Suprapubic skin (tissue), 4 donors: ENCODE measurements around the gene TSPEAR. TPM values are rescaled to one million over a fixed set of nuclear protein-coding genes. Genes with fewer than 3 reads are reported as not detected.

Experiments
- DNase-seq, 2 donors: peaks; one replicate each; pipeline ENCODE4 v3.0.0-alpha.2; 2019; ENCODE audit warnings: low spot score in 2 of 2
- H3K27ac ChIP-seq: fragments of 200-600 bp; sonication (generic); one replicate; pipeline ENCODE4 v1.5.1; 2019
- H3K27me3 ChIP-seq: fragments of 200-600 bp; sonication (generic); one replicate; pipeline ENCODE4 v1.5.1; 2019
- H3K36me3 ChIP-seq: fragments of 200-600 bp; sonication (generic); one replicate; pipeline ENCODE4 v1.5.1; 2019
- H3K4me1 ChIP-seq: fragments of 200-600 bp; sonication (generic); one replicate; pipeline ENCODE4 v1.5.1; 2019
- H3K4me3 ChIP-seq: fragments of 200-600 bp; sonication (generic); one replicate; pipeline ENCODE4 v1.5.1; 2019; ENCODE audit warnings: mild to moderate bottlenecking
- H3K9me3 ChIP-seq: fragments of 200-600 bp; sonication (generic); one replicate; pipeline ENCODE4 v1.5.1; 2019
- CTCF ChIP-seq, 2 donors: fragments of 200-600 bp in 1 of 2; fragments of 450-650 bp in 1 of 2; sonication (generic) in 1 of 2; IDR thresholded peaks; one replicate each; pipeline ENCODE4 v1.5.1; 2016 to 2019; ENCODE audit warnings: antibody characterized with exemption in 2 of 2, mild to moderate bottlenecking in 1 of 2, moderate library complexity in 1 of 2
- EP300 ChIP-seq: sonication (generic); formaldehyde crosslinking; IDR thresholded peaks from one replicate; pipeline ENCODE4 v1.6.1; 2017; ENCODE audit warnings: antibody characterized with exemption
- POLR2A ChIP-seq, 2 donors: fragments of 450-650 bp; IDR thresholded peaks; one replicate each; pipeline ENCODE4 v1.6.1; 2017; ENCODE audit warnings: antibody characterized with exemption in 2 of 2, mild to moderate bottlenecking in 2 of 2, moderate library complexity in 2 of 2
- POLR2AphosphoS5 ChIP-seq, 3 donors: sonication (generic); formaldehyde crosslinking; IDR thresholded peaks; one replicate each; pipeline ENCODE4 v1.6.1; 2017; ENCODE audit warnings: antibody characterized with exemption in 3 of 3
- WGBS: methylation state at CpG from one replicate; pipeline ENCODE4 v1.1.5; 2018; 5-methylcytosine and 5-hydroxymethylcytosine counted together
- total RNA-seq, 4 donors: library from RNA; depleted of rRNA; stranded (reverse); fragments of >200 nt; gene quantifications; one replicate each; pipeline ENCODE4 v1.1.0, GENCODE V29; 2016

TSPEAR gene
- total RNA-seq, 4 donors from 2014 or later: 0.21 to 0.59 (median 0.32) TPM; not detected in 1

GRCh38 chr21:44523567-44524413 is 187.6 kb downstream of the TSPEAR start:
- 100% methylated on average over 1 of the region's 1 CpG for WGBS
- H3K4me1 ChIP-seq: no peaks in the 10 kb centered on the region
- DNase-seq: peak in 1 of 2 donors; percentile 55
- H3K27me3 ChIP-seq: peaks cover 21% of the 10 kb centered on the region
- TF ChIP-seq POLR2A (IDR thresholded peaks at IDR 0.05) (no peak), CTCF (IDR thresholded peaks at IDR 0.05) (no peak), EP300 (no peak), POLR2AphosphoS5 (IDR thresholded peaks at IDR 0.05) (no peak)
- no peaks in the 10 kb centered on the region for H3K9me3 ChIP-seq
- no peak overlapping the region for H3K4me3 ChIP-seq
- no peak overlapping the region for H3K27ac ChIP-seq
- H3K36me3 ChIP-seq: no peaks in the 10 kb centered on the region

- Histone ChIP-seq H3K4me3 (no peak overlapping the region), H3K27me3 (peaks cover 24% of the 10 kb centered on the region), H3K27ac (no peak overlapping the region), H3K36me3 (no peaks in the 10 kb centered on the region), H3K4me1 (no peaks in the 10 kb centered on the region), H3K9me3 (no peaks in the 10 kb centered on the region)
- no CpG with 5 or more reads among the region's 1 CpG for WGBS
- no peak for DNase-seq
- TF ChIP-seq CTCF (IDR thresholded peaks at IDR 0.05): no peak
- TF ChIP-seq EP300: no peak
- TF ChIP-seq POLR2AphosphoS5 (IDR thresholded peaks at IDR 0.05): no peak
- TF ChIP-seq POLR2A (IDR thresholded peaks at IDR 0.05): no peak
Observed at GRCh38 chr21:44522753-44523204, 188.6 kb downstream of the TSPEAR start.

GRCh38 chr21:44521928-44522752 is 189.2 kb downstream of the TSPEAR start:
- H3K27ac ChIP-seq: no peak overlapping the region
- TF ChIP-seq POLR2AphosphoS5 (IDR thresholded peaks at IDR 0.05) (no peak), EP300 (no peak), POLR2A (IDR thresholded peaks at IDR 0.05) (no peak), CTCF (IDR thresholded peaks at IDR 0.05) (no peak)
- H3K36me3 ChIP-seq: no peaks in the 10 kb centered on the region
- H3K9me3 ChIP-seq: no peaks in the 10 kb centered on the region
- no peaks in the 10 kb centered on the region for H3K4me1 ChIP-seq
- DNase-seq: peak; percentile 48 to 78
- WGBS: 90% methylated on average over 10 of the region's 33 CpGs
- H3K27me3 ChIP-seq: peaks cover 24% of the 10 kb centered on the region
- H3K4me3 ChIP-seq: no peak overlapping the region

- DNase-seq: peak; percentile 44 to 63
- WGBS: 93% methylated on average over 5 of the region's 22 CpGs
- Histone ChIP-seq H3K27ac (no peak overlapping the region), H3K36me3 (no peaks in the 10 kb centered on the region), H3K4me3 (no peak overlapping the region), H3K4me1 (no peaks in the 10 kb centered on the region), H3K27me3 (peaks cover 24% of the 10 kb centered on the region), H3K9me3 (no peaks in the 10 kb centered on the region)
- TF ChIP-seq EP300 (no peak), CTCF (IDR thresholded peaks at IDR 0.05) (no peak), POLR2A (IDR thresholded peaks at IDR 0.05) (no peak), POLR2AphosphoS5 (IDR thresholded peaks at IDR 0.05) (no peak)
Observed at GRCh38 chr21:44521301-44521927, 190.0 kb downstream of the TSPEAR start.
